Adrenal gland (tissue), 5 donors: Measurements from ENCODE around the gene SLIT3.

ENCODE experiments used
- POLR2A ChIP-seq, 2 donors: fragments of 450-650 bp; IDR thresholded peaks; one replicate each; pipeline ENCODE4 v1.6.1; 2017; ENCODE audit warnings: antibody characterized with exemption in 2 of 2, mild to moderate bottlenecking in 2 of 2, moderate library complexity in 1 of 2
- TF ChIP-seq, protein P1 (sequence below), 6 experiments: fragments of 450-650 bp in 4 of 6; fragments of 200-600 bp in 2 of 6; sonication (generic) in 1 of 6; IDR thresholded peaks; 1 replicate in 5 of 6; 2 replicates in 1 of 6; pipeline versions ENCODE4 v1.5.1 to v1.8.0; 2016 to 2021; ENCODE audit warnings: antibody characterized with exemption in 6 of 6, mild to moderate bottlenecking in 2 of 6, moderate library complexity in 1 of 6
- donor health status: DM: no; HTN: no; CAD: no.

DNA sequence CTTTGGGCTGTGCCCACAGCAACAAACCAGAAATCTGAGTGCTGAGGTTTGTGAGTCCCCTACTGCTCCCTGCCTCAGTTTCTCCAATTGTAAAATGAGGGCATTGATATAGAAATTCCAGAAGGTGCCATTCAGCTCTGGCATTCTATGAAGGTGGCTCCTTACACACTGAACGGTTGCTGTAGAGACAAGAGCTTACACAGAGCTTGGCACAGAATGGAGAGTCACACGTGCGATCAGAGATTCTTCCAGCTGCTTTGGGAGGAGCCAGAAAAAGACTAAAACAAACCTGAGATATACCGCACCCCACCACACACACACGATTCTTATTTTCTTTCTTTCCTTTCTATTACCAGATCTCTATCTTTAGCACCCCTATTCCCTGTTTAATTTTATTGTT is 122.7 kb downstream of the SLIT3 start:
- TF ChIP-seq, protein P1, sequence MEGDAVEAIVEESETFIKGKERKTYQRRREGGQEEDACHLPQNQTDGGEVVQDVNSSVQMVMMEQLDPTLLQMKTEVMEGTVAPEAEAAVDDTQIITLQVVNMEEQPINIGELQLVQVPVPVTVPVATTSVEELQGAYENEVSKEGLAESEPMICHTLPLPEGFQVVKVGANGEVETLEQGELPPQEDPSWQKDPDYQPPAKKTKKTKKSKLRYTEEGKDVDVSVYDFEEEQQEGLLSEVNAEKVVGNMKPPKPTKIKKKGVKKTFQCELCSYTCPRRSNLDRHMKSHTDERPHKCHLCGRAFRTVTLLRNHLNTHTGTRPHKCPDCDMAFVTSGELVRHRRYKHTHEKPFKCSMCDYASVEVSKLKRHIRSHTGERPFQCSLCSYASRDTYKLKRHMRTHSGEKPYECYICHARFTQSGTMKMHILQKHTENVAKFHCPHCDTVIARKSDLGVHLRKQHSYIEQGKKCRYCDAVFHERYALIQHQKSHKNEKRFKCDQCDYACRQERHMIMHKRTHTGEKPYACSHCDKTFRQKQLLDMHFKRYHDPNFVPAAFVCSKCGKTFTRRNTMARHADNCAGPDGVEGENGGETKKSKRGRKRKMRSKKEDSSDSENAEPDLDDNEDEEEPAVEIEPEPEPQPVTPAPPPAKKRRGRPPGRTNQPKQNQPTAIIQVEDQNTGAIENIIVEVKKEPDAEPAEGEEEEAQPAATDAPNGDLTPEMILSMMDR (IDR thresholded peaks at IDR 0.05), result no peak
- no peak for TF ChIP-seq POLR2A (IDR thresholded peaks at IDR 0.05)
